K562 (cell line): ENCODE data around the gene NUP210. TPM values are rescaled to one million over a fixed set of nuclear protein-coding genes. Genes with fewer than 3 reads are reported as not detected.
A peak's percentile ranks its signal among the peaks of the same experiment; 100 is the strongest.

Experiments used
- ATAC-seq: fragments of 200-7000 bp; cut with Tn5 transposase; 3 replicates; pipeline ENCODE4 v1.9.1; 2020; ENCODE audit warnings: moderate library complexity
- Bru-seq: library from RNA; stranded (reverse); fragments of 400-500 nt; gene quantifications from one replicate; lab custom pipeline; 2021; lab: Mats Ljungman, UMichigan
- BruChase-seq, 2 experiments: library from RNA; stranded (reverse); fragments of 400-500 nt; gene quantifications; one replicate each; lab custom pipeline; 2021; lab: Mats Ljungman, UMichigan
- BruUV-seq: library from RNA; stranded (reverse); fragments of 400-500 nt; replicated peaks from 2 replicates; lab custom pipeline; 2021; lab: Mats Ljungman, UMichigan
- CTCF ChIA-PET: fragments of 300-600 bp; formaldehyde crosslinking; extraction: SDS; loops from one replicate; lab custom pipeline; 2021; ENCODE audit warnings: low intra/inter-chr PET ratio; lab: Yijun Ruan, JAX
- POLR2A ChIA-PET: fragments of 300-600, 350-650 bp; sonication (Branson Sonifier 250); formaldehyde crosslinking; extraction: SDS; loops from one replicate; lab custom pipeline; 2021; ENCODE audit warnings: antibody characterized with exemption, inconsistent platforms; lab: Yijun Ruan, JAX
- DNase-seq, 4 experiments: peaks; one replicate each; pipeline versions ENCODE4 v3.0.0 to v3.0.0-alpha.2; 2011 to 2018; ENCODE audit warnings: low spot score in 3 of 4, mixed read lengths in 3 of 4; ENCODE audit errors: extremely low read depth in 1 of 4
- FAIRE-seq: peaks from 2 replicates; lab custom pipeline; 2011; peaks lifted over from hg19 to GRCh38; lab: Jason Lieb, UNC
- H2AFZ ChIP-seq: 2 replicates; pipeline ENCODE4 v1.6.0; 2011; ENCODE audit warnings: low read depth, low read length, control low read depth, inconsistent platforms
- H3K27ac ChIP-seq: fragments of 200-600 bp; 3 replicates; pipeline ENCODE4 v1.8.0; 2011; ENCODE audit warnings: low read depth, mild to moderate bottlenecking, control low read depth, inconsistent platforms, low read length, moderate library complexity, mixed read lengths; ENCODE audit errors: extremely low read depth
- H3K27me3 ChIP-seq, 2 experiments: fragments of 300-600 bp in 1 of 2; 2 replicates in 1 of 2; 3 replicates in 1 of 2; pipeline versions ENCODE4 v1.6.0 to v1.8.0; 2011; ENCODE audit warnings: inconsistent platforms in 2 of 2, low read length in 2 of 2, mild to moderate bottlenecking in 1 of 2, mixed read lengths in 1 of 2, moderate library complexity in 1 of 2; ENCODE audit not compliant: control insufficient read depth in 2 of 2, insufficient read depth in 2 of 2
- H3K36me3 ChIP-seq: fragments of 300-600 bp; 3 replicates; pipeline ENCODE4 v1.8.0; 2011; ENCODE audit warnings: mild to moderate bottlenecking, low read length, inconsistent platforms; ENCODE audit not compliant: control insufficient read depth, insufficient read depth
- H3K4me1 ChIP-seq, 2 experiments: fragments of 200-600 bp in 1 of 2; replicated peaks in 1 of 2; 2 replicates in 1 of 2; 3 replicates in 1 of 2; pipeline versions ENCODE4 v1.5.1 to v1.8.0; 2011; ENCODE audit warnings: inconsistent platforms in 2 of 2, low read length in 2 of 2, mild to moderate bottlenecking in 1 of 2, mixed read lengths in 1 of 2, moderate library complexity in 1 of 2; ENCODE audit not compliant: control insufficient read depth in 2 of 2, insufficient read depth in 2 of 2
- H3K4me2 ChIP-seq: 2 replicates; pipeline ENCODE4 v1.6.1; 2011; ENCODE audit warnings: low read length, control low read depth, inconsistent platforms, mixed read lengths; ENCODE audit not compliant: insufficient read depth
- H3K4me3 ChIP-seq: fragments of 200-600 bp; sonication (generic), shearing (Covaris generic); 2 replicates; pipeline ENCODE4 v1.5.1; 2016; ENCODE audit warnings: control low read depth, inconsistent platforms
- H3K79me2 ChIP-seq: fragments of 200-600 bp; 3 replicates; pipeline ENCODE4 v1.8.0; 2011; ENCODE audit warnings: low read length, inconsistent platforms; ENCODE audit not compliant: control insufficient read depth, insufficient read depth
- H3K9ac ChIP-seq, 2 experiments: 2 replicates each; pipeline versions ENCODE4 v1.6.0 to v1.6.1; 2011; ENCODE audit warnings: low read depth in 2 of 2, low read length in 2 of 2, control low read depth in 1 of 2, inconsistent platforms in 1 of 2, mild to moderate bottlenecking in 1 of 2, mixed read lengths in 1 of 2; ENCODE audit not compliant: insufficient read depth in 1 of 2
- H3K9me1 ChIP-seq: one replicate; pipeline ENCODE4 v1.6.0; 2011; ENCODE audit warnings: inconsistent platforms, mild to moderate bottlenecking, low read length, moderate library complexity; ENCODE audit not compliant: control insufficient read depth, insufficient read depth
- H3K9me3 ChIP-seq: replicated peaks from 2 replicates; pipeline ENCODE4 v1.5.1; 2011; ENCODE audit warnings: low read depth, low read length, inconsistent platforms; ENCODE audit not compliant: control insufficient read depth, insufficient read depth
- H4K20me1 ChIP-seq: replicated peaks from 2 replicates; pipeline ENCODE4 v1.6.1; 2011; ENCODE audit warnings: low read length, inconsistent platforms, mixed read lengths; ENCODE audit not compliant: control insufficient read depth, insufficient read depth
- CXXC5 ChIP-seq: fragments of 250-450 bp; sonication (Bioruptor Pico); IDR thresholded peaks from 2 replicates; pipeline ENCODE4 v1.8.0; 2022; ENCODE audit warnings: inconsistent platforms, mild to moderate bottlenecking, moderate library complexity
- DNMT1 ChIP-seq: fragments of 450-650 bp; IDR thresholded peaks from 2 replicates; pipeline ENCODE4 v1.6.1; 2016; ENCODE audit warnings: antibody characterized with exemption, mild to moderate bottlenecking
- GATAD2B ChIP-seq: fragments of 450-650 bp; IDR thresholded peaks from 2 replicates; pipeline ENCODE4 v1.6.1; 2017; ENCODE audit warnings: mild to moderate bottlenecking, borderline replicate concordance
- KDM4B ChIP-seq, 2 experiments: fragments of 450-650 bp in 1 of 2; sonication (generic) in 1 of 2; IDR thresholded peaks; 2 replicates each; pipeline ENCODE4 v1.6.1; 2016 to 2017; ENCODE audit warnings: borderline replicate concordance in 2 of 2, antibody characterized with exemption in 1 of 2, low read depth in 1 of 2, mild to moderate bottlenecking in 1 of 2
- POLR2G ChIP-seq: fragments of 200-400 bp; formaldehyde crosslinking; IDR thresholded peaks from 2 replicates; pipeline ENCODE4 v1.6.1; 2017; ENCODE audit warnings: low read depth, mild to moderate bottlenecking, antibody characterized with exemption, low read length, moderate library complexity
- PRPF4 ChIP-seq: fragments of 200-400 bp; formaldehyde crosslinking; IDR thresholded peaks from one replicate; pipeline ENCODE4 v1.6.1; 2017; ENCODE audit warnings: low read length, low read depth, mild to moderate bottlenecking; ENCODE audit not compliant: insufficient read depth, poor library complexity, severe bottlenecking
- SREBF1 ChIP-seq: fragments of 150-350 bp; IDR thresholded peaks from 2 replicates; pipeline ENCODE4 v1.6.1; 2014; ENCODE audit warnings: antibody characterized with exemption, low read depth, low read length, borderline replicate concordance
- TCF3 ChIP-seq: sonication (generic); formaldehyde crosslinking; IDR thresholded peaks from 2 replicates; pipeline ENCODE4 v1.4.0; 2020; ENCODE audit warnings: mild to moderate bottlenecking, missing genetic modification reagents
- TFAM ChIP-seq: fragments of 250-450 bp; sonication (Bioruptor Pico); conservative IDR thresholded peaks from 2 replicates; pipeline ENCODE4 v1.5.0; 2021; ENCODE audit warnings: mild to moderate bottlenecking, moderate library complexity
- WGBS: fragments of 100-300 bp; shearing (Covaris generic); methylation state at CpG from one replicate; pipeline ENCODE4 v1.1.6; 2016; ENCODE audit warnings: low coverage, mixed read lengths; ENCODE audit not compliant: insufficient coverage; ENCODE audit errors: missing lambda C conversion rate; 5-methylcytosine and 5-hydroxymethylcytosine counted together
- in situ Hi-C: fragments of 300-500 bp; cut with MboI; formaldehyde crosslinking; loops from 4 replicates; pipeline ENCODE4 v1.15.0; 2018; ENCODE audit warnings: inconsistent platforms, mixed read lengths
- intact Hi-C: fragments of 100-400 bp; cut with micrococcal nuclease; formaldehyde crosslinking; loops from 2 replicates; pipeline ENCODE4 v1.14.2; 2022
- long read RNA-seq, 3 experiments: library from polyadenylated mRNA in 2 of 3; library from RNA in 1 of 3; unstranded in 2 of 3; stranded (forward) in 1 of 3; transcript quantifications; one replicate each; pipeline ENCODE4 v2.0.0, GENCODE V29; 2019 to 2022
- polyA minus RNA-seq, 3 experiments: library from RNA; depleted of rRNA, polyadenylated mRNA; stranded (reverse); fragments of >200 nt; gene quantifications; 2 replicates each; pipeline ENCODE4 v1.2.3, GENCODE V29; 2011
- polyA plus RNA-seq, 8 experiments: library from polyadenylated mRNA; depleted of rRNA in 4 of 8; stranded (reverse) in 5 of 8; unstranded in 3 of 8; fragments of >200 nt; fragmentation: Nextera tagmentation in 2 of 8; fragmentation: Illumina TruSeq in 1 of 8; extraction: Ambion mirVana in 2 of 8; extraction: Trizol in 1 of 8; gene quantifications; 2 replicates each; pipeline versions ENCODE4 v1.2.1 to v1.2.3, GENCODE V29; 2011 to 2014; ENCODE audit warnings: inconsistent platforms in 1 of 8, missing spikeins in 1 of 8
- total RNA-seq, 7 experiments: library from RNA; depleted of rRNA in 6 of 7; stranded (reverse); fragments of >200 nt in 6 of 7; fragmentation: Illumina TruSeq in 2 of 7; extraction: Trizol in 2 of 7; gene quantifications; 2 replicates each; pipeline versions ENCODE4 v1.2.1 to v1.2.3, GENCODE V29; 2011 to 2021; ENCODE audit warnings: low replicate concordance in 1 of 7
- TF ChIP-seq, protein P1 (sequence below): fragments of 200-800 bp; sonication (Bioruptor generic); IDR thresholded peaks from 2 replicates; pipeline ENCODE4 v1.6.1; 2017; ENCODE audit warnings: missing genetic modification characterization, missing compliant biosample characterization
- TF ChIP-seq, protein P2 (sequence below), 2 experiments: IDR thresholded peaks; 2 replicates each; pipeline ENCODE4 v1.6.1; 2012; ENCODE audit warnings: improper control_type of control experiment in 2 of 2, low read depth in 2 of 2, low read length in 2 of 2, borderline replicate concordance in 1 of 2

NUP210 gene
- 213 and 603 TPM in 2 replicates for total RNA-seq (2011; cell fraction: chromatin; rRNA removed; ENCODE audit: low replicate concordance)
- total RNA-seq (2011; cell fraction: nucleolus; rRNA removed), result 374 and 409 TPM in 2 replicates
- total RNA-seq (2011; cell fraction: nucleoplasm; rRNA removed), result 286 and 299 TPM in 2 replicates
- total RNA-seq (2014; rRNA removed), result 60.7 and 76.5 TPM in 2 replicates
- total RNA-seq (2014; rRNA removed; fragmentation: Illumina TruSeq; extraction: Trizol), result 25.4 and 30.2 TPM in 2 replicates
- total RNA-seq (2015; rRNA removed; fragmentation: Illumina TruSeq; extraction: Trizol), result 36.0 and 39.9 TPM in 2 replicates
- total RNA-seq (2021), result 128 and 138 TPM in 2 replicates
- polyA plus RNA-seq (2011; rRNA removed), result 44.0 and 93.3 TPM in 2 replicates
- 51.4 and 78.4 TPM in 2 replicates for polyA plus RNA-seq (2011; cell fraction: cytosol; rRNA removed)
- polyA plus RNA-seq (2011; cell fraction: nucleus; rRNA removed), result 125 and 255 TPM in 2 replicates
- polyA plus RNA-seq (2012), result 95.0 and 139 TPM in 2 replicates
- 90.7 and 111 TPM in 2 replicates for polyA plus RNA-seq (2014; fragmentation: Illumina TruSeq; extraction: Trizol)
- polyA plus RNA-seq (2014; fragmentation: Nextera tagmentation; extraction: Ambion mirVana), result 1 to 10 TPM; 1.2 to 1.4 TPM
- polyA plus RNA-seq (2014; rRNA removed), result 54.3 and 61.0 TPM in 2 replicates
- 82.2 and 99.7 TPM in 2 replicates for polyA minus RNA-seq (2011; rRNA and poly(A)+ RNA removed)
- 114 and 152 TPM in 2 replicates for polyA minus RNA-seq (2011; cell fraction: cytosol; rRNA and poly(A)+ RNA removed)
- 137 and 138 TPM in 2 replicates for polyA minus RNA-seq (2011; cell fraction: nucleus; rRNA and poly(A)+ RNA removed)
- percentile 89 among the genes with signal in this experiment for Bru-seq, nascent RNA
- percentile 83 among the genes with signal in this experiment for BruChase-seq, experiment 1, labeled RNA remaining after a 2-hour chase
- percentile 83 among the genes with signal in this experiment for BruChase-seq, experiment 2, labeled RNA remaining after a 6-hour chase
- long read RNA-seq, experiment 1, partial matches to known transcripts, result 283 of 317 reads
- long read RNA-seq, experiment 1, other reads (novel, unspliced or antisense), result 33 of 317 reads
- long read RNA-seq, experiment 2, full-length matches to known transcripts, result 16 of 139 reads
- long read RNA-seq, experiment 2, partial matches to known transcripts, result 47 of 139 reads
- long read RNA-seq, experiment 2, other reads (novel, unspliced or antisense), result 76 of 139 reads
- long read RNA-seq, experiment 3, partial matches to known transcripts, result 4 of 10 reads
- long read RNA-seq, experiment 3, other reads (novel, unspliced or antisense), result 6 of 10 reads

DNA sequence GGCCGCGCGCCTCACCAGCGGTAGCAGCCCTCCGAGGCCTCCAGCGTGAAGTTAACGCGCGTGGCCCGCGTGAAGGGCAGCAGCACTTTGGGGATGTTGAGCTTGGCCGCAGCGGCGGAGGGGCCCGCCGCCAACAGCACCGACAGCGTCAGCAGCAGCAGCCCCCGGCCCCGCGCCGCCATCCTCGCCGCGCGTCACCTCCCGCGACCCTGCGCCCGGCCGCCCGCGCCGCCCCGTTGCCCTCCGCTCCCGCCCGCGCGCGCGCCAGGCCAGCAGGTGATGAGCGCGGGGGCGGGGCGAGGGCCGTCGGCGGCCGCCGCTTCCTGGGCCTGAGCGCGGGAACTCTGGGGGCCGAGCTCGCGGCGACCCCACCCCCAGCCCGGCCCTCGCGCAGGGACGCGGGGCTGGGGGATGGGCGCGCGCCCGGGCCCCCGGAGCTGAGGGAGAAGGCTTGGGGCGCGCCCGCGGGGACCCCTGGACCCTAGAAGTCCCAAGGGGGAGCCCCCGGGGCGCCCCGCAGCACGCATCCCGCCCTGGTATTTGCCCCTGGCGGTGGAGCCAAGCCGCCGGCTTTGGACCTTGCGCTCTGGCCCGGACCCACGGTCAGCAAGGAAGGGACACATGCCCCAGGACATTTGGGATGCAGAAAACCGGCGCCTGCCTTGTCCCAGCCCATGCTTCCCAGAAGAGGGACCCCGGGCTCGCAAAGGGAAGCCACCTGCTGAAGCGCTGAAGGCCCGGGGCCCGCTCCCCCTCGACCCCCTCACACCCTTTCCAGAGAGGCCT is at the start of gene NUP210:
Gene NUP210 (minus strand): TSS at position 278 of the 786 bp plus-strand sequence. CDS start 96 bp downstream, at position 182.
- Histone ChIP-seq H3K27me3 (no peaks in the 10 kb centered on the region), H3K4me2 (peak within 1 kb of the TSS; percentile 85), H2AFZ (peak within 1 kb of the TSS; percentile 93), H4K20me1 (peaks cover 16% of the 10 kb centered on the region; the same call in 1 of the 2 replicates), H3K9me1 (peaks cover 9% of the 10 kb centered on the region), H3K79me2 (peaks cover 52% of the 10 kb centered on the region), H3K9me3 (no peaks in the 10 kb centered on the region), H3K36me3 (peaks cover 32% of the 10 kb centered on the region), H3K4me1 (peaks cover 48 to 50% of the 10 kb centered on the region in 2 experiments), H3K4me3 (peak within 1 kb of the TSS; percentile 62), H3K27ac (peak within 1 kb of the TSS; percentile 91), H3K9ac (peak within 1 kb of the TSS; percentile 80 to 99)
- 2% methylated on average over 72 of the region's 90 CpGs for WGBS
- TSS peak; percentile 79 for BruUV-seq
- CTCF ChIA-PET, result interaction anchor here (1.0 kb wide), 1 partner anchor 33 kb away, joined by 3 read pairs; no protein-coding TSS in a partner anchor
- peak; percentile 91 to 98 (median 96) for DNase-seq
- POLR2A ChIA-PET, result interaction anchor here (0.5 to 2.3 kb wide), 9 partner anchors 8 to 440 kb away, joined by 3 to 9 read pairs (median 3); no protein-coding TSS in a partner anchor
- in situ Hi-C loops, result no loop called here
- ATAC-seq, result peak; percentile 75
- intact Hi-C loops, result no loop called here
- no peak for FAIRE-seq
- TF ChIP-seq DNMT1, result 0 out of 2 replicates have a peak, but pooled peaks have one; percentile 64
- TF ChIP-seq KDM4B (IDR thresholded peaks at IDR 0.05; ENCODE audit: borderline replicate concordance in 2 of 2, low read depth in 1 of 2), result no peak
- no peak for TF ChIP-seq SREBF1
- TF ChIP-seq TFAM, result no peak
- TF ChIP-seq, protein P1, sequence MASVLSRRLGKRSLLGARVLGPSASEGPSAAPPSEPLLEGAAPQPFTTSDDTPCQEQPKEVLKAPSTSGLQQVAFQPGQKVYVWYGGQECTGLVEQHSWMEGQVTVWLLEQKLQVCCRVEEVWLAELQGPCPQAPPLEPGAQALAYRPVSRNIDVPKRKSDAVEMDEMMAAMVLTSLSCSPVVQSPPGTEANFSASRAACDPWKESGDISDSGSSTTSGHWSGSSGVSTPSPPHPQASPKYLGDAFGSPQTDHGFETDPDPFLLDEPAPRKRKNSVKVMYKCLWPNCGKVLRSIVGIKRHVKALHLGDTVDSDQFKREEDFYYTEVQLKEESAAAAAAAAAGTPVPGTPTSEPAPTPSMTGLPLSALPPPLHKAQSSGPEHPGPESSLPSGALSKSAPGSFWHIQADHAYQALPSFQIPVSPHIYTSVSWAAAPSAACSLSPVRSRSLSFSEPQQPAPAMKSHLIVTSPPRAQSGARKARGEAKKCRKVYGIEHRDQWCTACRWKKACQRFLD (CRISPR knock-in tag), result peak; percentile 76; the same call in 1 of the 2 replicates
- TF ChIP-seq, protein P2, sequence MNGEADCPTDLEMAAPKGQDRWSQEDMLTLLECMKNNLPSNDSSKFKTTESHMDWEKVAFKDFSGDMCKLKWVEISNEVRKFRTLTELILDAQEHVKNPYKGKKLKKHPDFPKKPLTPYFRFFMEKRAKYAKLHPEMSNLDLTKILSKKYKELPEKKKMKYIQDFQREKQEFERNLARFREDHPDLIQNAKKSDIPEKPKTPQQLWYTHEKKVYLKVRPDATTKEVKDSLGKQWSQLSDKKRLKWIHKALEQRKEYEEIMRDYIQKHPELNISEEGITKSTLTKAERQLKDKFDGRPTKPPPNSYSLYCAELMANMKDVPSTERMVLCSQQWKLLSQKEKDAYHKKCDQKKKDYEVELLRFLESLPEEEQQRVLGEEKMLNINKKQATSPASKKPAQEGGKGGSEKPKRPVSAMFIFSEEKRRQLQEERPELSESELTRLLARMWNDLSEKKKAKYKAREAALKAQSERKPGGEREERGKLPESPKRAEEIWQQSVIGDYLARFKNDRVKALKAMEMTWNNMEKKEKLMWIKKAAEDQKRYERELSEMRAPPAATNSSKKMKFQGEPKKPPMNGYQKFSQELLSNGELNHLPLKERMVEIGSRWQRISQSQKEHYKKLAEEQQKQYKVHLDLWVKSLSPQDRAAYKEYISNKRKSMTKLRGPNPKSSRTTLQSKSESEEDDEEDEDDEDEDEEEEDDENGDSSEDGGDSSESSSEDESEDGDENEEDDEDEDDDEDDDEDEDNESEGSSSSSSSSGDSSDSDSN (IDR thresholded peaks at IDR 0.05; ENCODE audit: borderline replicate concordance in 1 of 2, low read depth in 2 of 2, low read length in 2 of 2), result 0 out of 4 replicates have a peak, but pooled peaks have one; percentile 20 to 22
- peak; percentile 79; the same call in 1 of the 2 replicates for TF ChIP-seq POLR2G
- peak; percentile 3; the same call in 1 of the 2 replicates for TF ChIP-seq TCF3 (CRISPR knock-in tag)
- peak; percentile 94 for TF ChIP-seq CXXC5 (CRISPR knock-in tag)
- TF ChIP-seq PRPF4, result peak; percentile 81
- TF ChIP-seq GATAD2B, result peak; percentile 91
